GM19328 (cell line): ENCODE measurements around the gene UBE2J1.
"Not testable (repeated sequence)": the region's sequence is repeated elsewhere in the genome, so short reads cannot be mapped to it uniquely, and the experiment has no call there.

Experiments used
- ATAC-seq: cut with Tn5 transposase; IDR thresholded peaks from one replicate; pipeline ENCODE4 v1.9.1; 2021; ENCODE audit warnings: mild to moderate bottlenecking, moderate library complexity; ENCODE audit not compliant: unreplicated experiment

Gene UBE2J1, protein sequence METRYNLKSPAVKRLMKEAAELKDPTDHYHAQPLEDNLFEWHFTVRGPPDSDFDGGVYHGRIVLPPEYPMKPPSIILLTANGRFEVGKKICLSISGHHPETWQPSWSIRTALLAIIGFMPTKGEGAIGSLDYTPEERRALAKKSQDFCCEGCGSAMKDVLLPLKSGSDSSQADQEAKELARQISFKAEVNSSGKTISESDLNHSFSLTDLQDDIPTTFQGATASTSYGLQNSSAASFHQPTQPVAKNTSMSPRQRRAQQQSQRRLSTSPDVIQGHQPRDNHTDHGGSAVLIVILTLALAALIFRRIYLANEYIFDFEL

DNA sequence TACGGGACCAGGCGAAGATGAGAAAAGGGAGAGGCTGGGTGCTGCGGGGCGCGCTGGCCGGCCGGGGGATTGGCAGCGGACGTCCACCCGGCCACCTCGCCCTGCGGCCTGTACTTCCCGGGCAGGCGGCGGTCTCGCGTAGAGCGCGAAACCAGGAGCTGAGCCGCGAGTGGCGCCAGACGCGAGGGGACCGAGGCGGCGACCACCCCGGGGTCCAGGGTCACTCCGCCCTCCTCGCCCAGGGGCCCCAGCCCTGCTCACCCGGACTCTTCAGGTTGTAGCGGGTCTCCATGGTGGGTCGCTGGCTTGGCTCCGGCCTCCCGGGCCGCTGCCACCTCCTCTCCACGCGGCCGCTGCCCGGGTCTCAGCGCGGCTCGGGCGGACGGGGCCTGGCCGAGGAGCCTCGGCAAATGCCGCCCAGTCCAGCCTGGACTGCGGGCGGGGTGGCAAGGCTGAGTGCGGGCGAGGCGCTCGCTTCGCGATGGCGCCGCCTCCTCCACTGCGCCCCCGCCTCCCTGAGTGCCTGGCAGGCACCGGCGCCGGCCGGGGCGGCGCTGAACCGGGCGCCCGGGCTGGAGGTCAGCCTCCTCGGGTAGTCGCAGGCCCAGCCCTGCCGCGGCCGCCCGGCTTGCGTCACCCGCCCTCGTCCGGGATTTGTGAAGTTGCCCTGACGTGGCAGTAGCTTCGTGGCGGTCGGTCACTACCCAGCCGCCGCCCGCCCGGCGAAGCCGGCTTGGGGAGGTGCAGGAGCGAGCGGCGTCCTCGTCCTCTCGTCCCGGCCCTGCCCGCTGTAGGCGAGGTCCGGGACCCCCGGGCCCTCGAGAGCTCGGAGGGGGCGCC is at the start of gene UBE2J1:
TSS of gene UBE2J1 (minus strand) at position 445 of the 840 bp plus-strand sequence. CDS start at position 292, 153 bp downstream.
- ATAC-seq: peak; percentile 53

DNA sequence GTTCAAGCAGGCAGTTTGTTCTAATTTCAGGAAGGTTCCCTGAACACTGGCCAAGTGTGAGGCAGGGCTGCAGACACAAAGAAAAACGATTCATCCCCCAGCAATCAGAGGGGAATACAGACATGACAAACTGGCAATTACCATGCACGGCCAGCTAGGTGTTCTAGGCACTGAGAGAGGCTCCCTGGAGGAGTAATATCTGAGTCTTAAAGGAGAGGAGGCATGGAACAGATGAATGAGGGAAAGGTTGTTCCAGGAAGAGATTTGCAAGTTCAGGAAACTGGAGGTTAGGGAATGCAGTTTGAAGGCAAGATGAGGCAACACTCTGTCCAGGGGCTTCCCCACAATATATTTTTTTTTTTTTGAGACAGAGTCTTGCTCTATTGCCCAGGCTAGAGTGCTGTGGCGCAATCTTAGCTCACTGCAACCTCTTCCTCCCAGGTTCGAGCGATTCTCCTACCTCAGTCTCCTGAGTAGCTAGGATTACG is 48.4 kb upstream of the UBE2J1 start:
- ATAC-seq: no peak

DNA sequence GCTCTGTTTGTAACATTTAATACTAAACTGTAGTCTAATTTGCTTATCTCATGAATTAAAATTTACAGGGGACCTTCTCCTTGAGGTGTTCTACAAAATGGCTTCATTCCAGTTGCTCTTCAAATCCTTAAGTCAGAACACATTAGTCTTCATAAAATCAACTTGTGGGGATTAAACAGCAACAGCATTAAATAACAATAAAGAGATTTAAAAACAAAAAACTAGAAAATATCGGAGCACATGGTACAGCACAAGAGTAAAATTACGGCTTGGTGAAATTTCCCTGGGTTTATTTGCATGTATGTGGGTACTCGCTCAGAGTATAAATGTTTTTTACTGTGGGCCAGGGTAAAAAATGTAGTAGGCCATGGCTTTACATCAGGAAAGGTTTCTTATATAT is 47.5 kb upstream of the UBE2J1 start:
- ATAC-seq: no peak

DNA sequence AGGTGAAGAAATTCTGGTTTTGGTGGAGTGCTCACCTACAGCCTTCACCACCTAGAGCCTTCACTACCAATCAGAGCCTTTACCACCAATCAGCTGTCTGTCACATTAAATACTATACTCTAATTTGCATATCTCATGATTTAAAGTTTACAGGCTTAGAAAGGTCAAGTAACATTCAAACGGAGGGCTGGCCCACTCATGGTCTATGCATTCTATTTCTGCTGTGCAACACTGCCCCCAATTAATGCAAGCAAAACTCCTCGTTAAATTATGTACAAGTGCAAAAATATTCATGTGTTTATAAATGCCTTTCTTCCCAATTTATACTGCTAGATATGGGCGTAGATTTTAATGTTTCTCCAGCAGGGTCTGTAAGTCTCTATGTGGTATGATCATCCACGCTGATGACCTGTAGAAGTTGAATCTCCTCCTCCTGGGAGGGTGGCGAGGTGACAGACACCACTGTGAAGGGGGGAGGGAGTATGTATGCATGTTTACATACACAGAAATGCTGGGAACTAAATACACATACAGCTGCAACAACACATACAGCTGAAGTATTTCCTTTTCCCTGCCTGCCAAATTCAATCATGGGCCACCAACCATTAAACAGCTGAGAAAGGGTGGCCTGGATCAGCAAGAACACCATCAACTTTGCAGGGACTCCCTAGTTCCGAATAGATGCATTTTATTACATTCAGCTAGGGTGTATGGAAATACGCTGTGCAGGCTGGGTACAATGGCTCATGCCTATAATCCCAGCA is 46.4 kb upstream of the UBE2J1 start:
- ATAC-seq: no peak

DNA sequence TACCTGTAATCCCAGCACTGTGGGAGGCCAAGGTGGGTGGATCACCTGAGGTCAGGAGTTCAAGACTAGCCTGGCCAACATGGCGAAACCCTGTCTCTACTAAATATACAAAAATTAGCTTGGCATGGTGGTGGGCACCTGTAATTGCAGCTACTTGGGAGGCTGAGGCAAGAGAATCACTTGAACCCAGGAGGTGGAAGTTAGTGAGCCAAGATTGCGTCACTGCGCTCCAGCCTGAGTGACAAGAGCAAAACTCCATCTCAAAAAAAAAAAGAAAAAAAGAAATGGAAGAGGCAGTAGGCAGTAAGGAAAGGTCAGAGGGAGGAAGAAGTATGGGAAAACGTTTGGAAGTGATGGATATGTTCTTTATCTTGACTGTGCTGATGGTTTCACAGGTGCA is 45.4 kb upstream of the UBE2J1 start:
- not testable (repeated sequence) for ATAC-seq

DNA sequence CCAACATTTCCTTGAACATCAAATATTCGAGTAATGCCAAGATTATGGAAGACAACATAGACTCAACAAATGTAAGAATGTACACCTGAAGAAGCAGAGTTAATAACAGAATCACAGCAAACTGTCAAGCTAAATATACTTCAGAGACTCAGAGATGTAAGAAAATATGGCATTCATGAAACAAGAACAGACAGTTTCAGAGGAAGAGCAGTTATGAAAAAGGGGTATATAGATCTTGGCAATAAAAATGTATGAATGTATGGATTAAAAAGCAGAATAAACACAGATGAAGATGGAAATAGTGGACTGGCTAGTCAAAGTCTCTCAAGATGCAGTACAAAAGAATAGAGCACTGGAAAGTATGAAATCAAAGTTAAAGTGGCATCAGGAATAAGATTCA is 41.1 kb upstream of the UBE2J1 start:
- no peak for ATAC-seq

DNA sequence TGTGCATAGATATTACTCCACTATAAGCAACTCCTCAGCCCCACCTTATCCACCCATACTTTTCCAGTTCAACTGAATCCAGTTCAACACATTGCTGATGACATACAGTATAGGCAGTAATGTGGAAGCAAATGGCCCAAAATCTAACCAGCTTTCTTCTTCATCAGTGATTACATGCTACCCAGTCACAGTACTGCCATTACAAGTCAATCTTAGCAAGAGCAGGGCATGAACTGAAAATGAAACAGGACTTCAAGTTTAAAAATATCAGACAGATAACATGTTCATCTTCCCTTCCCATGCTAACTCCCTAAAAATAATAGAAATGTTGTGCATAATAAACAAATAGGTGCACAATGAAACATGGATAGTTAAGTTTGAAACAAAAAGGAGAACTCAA is 40.3 kb upstream of the UBE2J1 start:
- ATAC-seq: no peak

DNA sequence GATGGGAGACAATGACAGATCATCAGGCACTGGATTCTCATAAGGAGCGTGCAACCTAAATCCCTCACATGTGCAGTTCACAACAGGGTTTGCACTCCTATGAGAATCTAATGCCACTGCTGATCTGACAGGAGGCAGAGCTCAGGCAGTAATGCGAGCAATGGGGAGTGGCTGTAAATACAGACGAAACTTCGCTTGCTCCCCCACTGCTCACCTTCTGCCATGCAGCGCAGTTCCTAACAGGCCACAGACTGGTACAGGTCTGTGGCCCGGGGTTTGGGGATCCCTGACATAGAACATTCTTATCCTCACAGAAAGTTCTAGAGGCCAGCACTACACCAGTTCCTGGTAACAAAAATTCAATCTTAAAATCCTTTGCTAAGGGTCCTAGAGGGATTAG is 36.3 kb upstream of the UBE2J1 start:
- ATAC-seq: no peak

DNA sequence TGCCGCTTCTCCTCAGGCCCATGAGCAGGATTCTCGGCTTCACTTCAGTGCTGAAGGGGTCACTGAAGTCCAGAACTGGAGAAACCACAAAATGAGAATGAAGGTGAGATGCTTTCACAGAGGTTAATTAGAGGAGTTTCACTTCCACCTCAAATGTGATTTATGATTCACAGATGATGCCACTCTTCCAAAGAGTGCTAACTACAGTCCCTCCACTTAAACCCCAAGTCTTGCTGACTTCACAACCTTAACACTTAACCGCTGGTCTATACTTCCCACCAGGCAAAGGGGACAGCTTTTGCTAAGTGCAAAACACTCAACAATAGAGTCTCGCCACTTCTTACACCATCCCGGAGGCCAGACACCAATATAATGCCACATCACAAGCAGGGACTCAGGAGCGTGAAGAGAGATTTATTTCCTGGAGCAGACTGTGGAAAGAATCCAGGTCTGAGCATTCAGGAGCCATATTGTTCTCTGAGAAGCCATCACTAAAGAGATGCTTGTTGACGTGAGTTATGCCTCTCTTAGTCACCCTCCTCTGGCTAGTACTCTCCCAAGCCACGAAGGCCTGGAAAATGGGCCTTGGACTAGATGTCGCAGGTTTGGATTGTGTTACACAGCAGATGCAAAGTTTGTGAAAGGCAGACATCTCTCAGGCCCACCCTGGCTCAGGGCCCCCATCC is 35.1 kb upstream of the UBE2J1 start:
- ATAC-seq: peak; percentile 92

DNA sequence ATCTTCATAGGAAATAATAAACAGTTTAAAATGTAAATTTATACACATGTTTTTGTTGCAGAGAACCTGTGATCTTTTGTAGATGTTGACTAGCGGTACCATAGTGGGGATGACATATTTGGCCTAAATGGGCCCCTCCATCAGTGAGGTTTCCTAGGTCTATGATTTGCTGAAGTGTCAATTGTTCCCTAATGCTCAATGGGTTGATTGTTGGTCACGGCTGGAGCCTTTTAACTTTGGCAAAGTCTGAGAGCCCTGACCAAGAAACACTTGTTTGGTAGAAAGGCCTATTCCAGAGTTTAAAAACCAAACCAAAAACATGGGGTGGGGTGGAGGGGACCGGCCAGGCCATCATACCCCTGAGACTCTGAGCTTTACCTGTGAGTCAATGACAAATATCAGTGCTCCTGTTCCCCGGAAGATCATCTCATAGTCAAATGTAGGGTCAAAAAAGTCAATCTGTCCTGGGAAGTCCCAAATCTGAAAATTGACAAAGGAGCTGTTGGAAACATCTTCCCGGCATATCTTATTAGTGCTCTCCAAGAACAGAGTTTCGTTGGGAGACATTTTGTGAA is 34.5 kb upstream of the UBE2J1 start:
- ATAC-seq: peak; percentile 8

DNA sequence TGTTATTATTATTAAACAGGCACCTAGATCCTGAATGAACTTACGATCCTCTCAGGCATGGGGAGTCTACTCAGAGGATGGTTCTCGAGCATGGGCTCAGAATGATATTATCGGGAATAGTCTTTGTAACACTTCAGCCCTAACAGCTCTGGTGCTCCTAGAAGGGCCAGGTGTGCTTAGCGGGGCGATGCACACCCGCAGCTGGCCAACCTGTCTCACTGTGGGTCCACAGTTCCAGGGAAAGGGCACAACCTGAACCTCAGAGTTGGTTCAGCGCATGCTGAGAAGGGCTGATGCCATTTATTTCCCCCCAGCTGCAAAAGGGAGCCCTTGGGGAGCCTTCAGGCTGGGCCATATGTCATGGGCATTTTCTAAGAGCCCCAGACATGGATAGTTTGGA is 33.3 kb upstream of the UBE2J1 start:
- no peak for ATAC-seq

DNA sequence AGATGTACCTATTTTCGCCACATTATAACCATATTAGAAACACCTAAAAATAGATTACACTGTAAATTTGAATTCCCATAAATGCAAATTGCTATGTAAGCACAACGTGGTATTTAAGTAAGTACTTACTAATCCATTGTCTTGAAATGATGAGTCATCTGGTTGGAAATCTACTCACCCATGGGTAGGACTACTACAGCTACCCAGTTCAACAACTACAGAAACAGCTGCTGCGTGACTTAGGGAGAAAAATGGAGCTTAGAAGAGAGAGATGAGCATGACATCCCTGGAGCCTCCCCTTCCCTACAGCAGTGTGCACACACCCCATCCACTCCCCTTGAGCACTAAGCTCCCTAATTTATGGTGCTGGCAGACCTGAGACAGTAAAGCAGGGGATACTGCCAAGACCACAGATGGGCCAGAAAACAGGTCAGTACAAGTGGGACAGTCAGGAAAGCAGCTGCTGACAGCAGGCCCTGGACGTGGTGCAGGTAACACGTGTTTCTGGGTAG is 32.7 kb upstream of the UBE2J1 start:
- no peak for ATAC-seq

DNA sequence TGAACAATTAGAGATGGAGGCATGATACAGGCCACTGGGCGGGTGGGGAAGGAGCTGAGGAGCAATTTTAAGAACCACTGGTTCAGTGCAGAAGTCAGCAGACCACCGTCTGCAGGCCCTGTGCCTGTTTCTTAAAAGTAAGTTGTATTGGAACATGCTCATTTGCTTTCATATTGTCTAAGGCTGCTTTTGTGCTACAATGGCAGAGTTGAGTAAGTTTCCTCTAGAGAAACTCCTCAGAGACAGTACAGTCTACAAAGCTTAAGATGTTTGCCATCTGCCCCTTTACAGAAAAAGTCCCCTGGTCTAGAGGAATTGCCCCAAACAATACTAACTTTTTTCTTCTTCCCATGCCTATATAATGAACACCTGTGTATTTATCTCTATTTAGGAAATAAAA is 28.5 kb upstream of the UBE2J1 start:
- no peak for ATAC-seq

DNA sequence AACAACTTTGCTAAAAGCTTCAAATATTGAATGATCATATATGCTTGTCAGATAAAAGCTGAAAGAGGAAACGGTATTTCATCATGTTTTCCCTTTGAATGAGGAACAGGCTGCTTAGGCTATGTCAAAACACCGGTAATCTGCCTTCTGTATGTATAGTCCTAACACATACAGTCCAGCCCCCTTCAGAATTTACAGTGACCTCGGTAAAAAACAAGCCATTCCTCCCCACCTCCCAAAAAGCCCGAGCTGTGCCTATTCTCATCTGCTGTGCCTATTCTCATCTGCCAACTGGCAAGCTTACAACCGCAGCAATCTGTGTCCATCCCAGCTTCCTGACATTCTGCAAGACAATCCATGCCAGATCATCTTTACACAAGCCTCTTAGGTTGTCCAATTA is 26.8 kb upstream of the UBE2J1 start:
- no peak for ATAC-seq

DNA sequence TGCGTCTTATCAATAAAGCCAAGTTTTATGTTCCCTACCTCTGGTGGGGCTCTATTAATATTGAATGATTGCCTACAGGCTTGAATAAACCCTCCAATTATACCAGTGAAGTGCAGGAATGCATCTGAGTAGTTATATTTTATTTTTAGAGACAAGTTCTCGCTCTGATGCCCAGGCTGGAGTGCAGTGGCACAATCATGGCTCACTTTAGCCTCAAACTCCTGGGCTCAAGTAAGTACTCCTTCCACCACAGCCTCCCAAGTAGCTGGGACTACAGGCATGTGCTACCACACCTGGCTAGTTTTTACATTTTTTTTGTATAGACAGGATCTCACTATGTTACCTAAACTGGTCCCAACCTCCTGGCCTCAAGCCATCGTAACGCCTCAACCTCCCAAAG is 26.1 kb upstream of the UBE2J1 start:
- ATAC-seq: no peak

DNA sequence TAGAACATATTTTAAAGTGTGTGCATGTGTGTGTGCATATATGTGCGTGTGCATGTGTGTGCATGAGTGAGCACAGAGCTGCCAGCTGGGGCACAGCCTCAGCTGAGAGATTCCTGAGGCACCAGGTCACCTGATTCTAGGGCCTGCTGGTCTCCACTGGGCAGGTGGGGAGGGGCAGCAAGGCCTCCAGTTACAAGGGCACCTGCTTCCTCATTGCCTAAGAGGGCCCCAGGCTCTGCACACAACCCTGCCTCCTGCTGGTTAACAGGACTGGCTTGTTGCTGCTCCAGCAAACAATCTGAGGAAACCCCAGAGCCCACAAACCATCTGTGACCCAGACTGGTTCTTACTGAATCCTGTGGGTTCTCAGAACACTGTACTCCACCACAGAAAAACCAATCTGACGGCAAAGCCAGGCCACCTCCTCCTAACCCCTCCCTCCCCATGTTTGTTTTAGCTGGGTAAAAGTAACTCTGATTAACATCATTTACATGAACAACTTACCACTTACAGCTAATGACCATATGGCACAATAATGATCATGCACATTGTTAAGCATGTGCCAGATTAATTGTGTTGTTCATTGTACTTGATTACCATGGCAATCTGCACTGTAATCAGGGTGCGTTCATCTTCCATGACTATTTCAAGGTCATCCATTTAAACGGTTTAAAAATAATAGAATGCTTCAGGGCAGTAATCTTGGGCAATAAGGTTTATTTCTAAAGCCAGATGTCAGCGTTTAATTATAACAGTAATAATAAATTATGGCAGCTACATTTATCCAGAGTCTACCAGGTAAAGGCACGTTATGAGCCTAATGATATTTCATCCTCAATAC is 23.1 kb upstream of the UBE2J1 start:
- peak; percentile 74 for ATAC-seq

DNA sequence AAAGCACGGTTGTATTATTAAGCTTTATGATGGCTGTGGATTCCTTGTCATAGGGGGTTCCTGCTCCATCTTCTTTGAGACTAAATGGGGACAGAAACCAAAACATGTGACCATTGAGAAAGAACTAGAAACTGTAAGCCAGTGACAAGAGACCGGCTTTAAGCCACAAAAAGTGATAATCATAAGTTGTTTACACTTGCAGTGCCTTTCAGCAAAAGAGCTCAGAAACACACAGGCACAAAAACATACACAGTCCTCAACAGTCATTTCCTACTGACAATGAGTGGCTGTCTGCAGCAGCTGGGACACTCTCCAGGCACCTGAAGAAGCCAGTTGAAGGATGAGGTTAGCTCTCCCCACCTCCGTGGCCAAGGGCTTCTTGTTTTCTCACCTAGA is 20.0 kb upstream of the UBE2J1 start:
- no peak for ATAC-seq

DNA sequence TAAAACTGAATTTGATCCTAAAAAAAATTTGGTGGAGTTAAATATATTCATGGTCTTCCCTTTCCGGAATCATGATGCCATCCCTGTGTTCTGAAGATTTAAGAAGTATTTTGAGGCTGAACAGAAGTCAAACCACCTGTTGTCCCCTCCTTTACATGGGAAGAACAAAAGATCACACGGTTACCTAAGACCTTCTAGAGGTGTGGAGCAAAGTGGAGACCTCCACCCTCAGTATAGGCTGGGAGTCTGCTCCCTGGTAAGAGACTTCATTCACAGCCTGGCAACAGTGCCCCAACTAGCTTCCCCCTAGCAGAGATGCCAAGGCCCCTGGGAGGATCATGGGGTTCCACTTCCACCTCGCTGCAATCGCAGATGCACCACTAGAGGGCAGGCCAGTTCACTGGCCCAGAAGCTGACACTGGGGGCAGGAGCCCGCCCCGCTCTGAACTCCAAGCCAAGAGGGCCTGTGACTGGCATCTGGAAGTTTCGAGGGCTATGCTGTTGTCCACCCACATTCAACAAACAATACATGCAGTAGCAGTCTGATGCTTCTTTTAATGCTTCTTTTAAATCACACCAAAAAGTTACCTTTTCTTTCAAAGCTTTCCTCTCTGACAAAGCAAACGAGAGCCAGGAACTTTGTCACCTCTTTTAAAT is 19.5 kb upstream of the UBE2J1 start:
- ATAC-seq: peak; percentile 73

DNA sequence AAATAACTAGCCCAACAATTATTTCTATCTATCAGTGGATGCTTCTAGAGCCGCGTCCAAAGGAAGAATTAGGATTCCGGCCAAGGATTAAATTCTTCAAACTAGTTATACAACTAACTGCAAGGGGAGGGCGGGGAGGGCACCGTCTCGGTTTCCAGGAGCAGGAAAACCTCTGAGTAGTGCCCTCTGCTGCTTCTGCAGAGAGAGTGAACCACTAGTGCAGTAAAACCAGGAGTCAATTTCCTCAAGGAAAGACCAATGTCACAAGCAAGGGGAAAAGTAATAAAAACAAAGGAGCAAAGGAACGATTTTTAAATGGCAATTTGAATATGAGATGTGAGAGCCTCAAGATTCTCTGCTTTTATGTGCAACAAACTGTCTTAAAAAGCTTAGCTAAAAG is 16.5 kb upstream of the UBE2J1 start:
- ATAC-seq: no peak
